HepG2 (cell line): ENCODE data around the gene LCE4A.

Experiments
- ATF2 ChIP-seq: sonication (generic); formaldehyde crosslinking; IDR thresholded peaks from 2 replicates; pipeline ENCODE4 v1.4.0; 2020; ENCODE audit warnings: missing genetic modification reagents
- TRIM24 ChIP-seq: sonication (generic); formaldehyde crosslinking; IDR thresholded peaks from 2 replicates; pipeline ENCODE4 v1.8.0; 2022; ENCODE audit warnings: mild to moderate bottlenecking, missing genetic modification reagents
- YY1 ChIP-seq: IDR thresholded peaks from 2 replicates; pipeline ENCODE4 v1.6.1; 2011; ENCODE audit warnings: low read length, low read depth, moderate library complexity, mild to moderate bottlenecking; ENCODE audit not compliant: insufficient read depth, insufficient replicate concordance

GRCh38 chr1:152663098-152663497 is 44.9 kb upstream of the LCE4A start, which contains the start of gene LCE2D:
- no peak for TF ChIP-seq YY1
- TF ChIP-seq ATF2 (CRISPR knock-in tag): no peak
- TF ChIP-seq TRIM24 (CRISPR knock-in tag): no peak
